PC-3 (cell line): ENCODE measurements around the gene SIDT1. TPM values are rescaled to one million over a fixed set of nuclear protein-coding genes. Genes with fewer than 3 reads are reported as not detected.

Experiments
- ATAC-seq: fragments of 200-7000 bp; cut with Tn5 transposase; 2 replicates; pipeline ENCODE4 v1.9.1; 2020; ENCODE audit warnings: mild to moderate bottlenecking, moderate library complexity
- BruUV-seq: library from RNA; stranded (reverse); fragments of 400-500 nt; replicated peaks from 2 replicates; lab custom pipeline; 2021; lab: Mats Ljungman, UMichigan
- CTCF ChIA-PET: fragments of 300-600 bp; sonication (Branson Sonifier 250); formaldehyde crosslinking; loops from one replicate; lab custom pipeline; 2022; ENCODE audit warnings: antibody characterized with exemption; lab: Charles Lee
- POLR2A ChIA-PET: fragments of 300-600 bp; sonication (Branson Sonifier 250); formaldehyde crosslinking; loops from one replicate; lab custom pipeline; 2022; ENCODE audit warnings: antibody characterized with exemption; ENCODE audit not compliant: unreplicated experiment; lab: Charles Lee
- DNase-seq: peaks from one replicate; pipeline ENCODE4 v3.0.0-alpha.2; 2015
- H2AFZ ChIP-seq: fragments of 300-600 bp; sonication (generic); 2 replicates; pipeline ENCODE4 v1.6.0; 2016; ENCODE audit warnings: antibody characterized with exemption, low read length
- H3F3A ChIP-seq: fragments of 300-600 bp; sonication (generic); one replicate; pipeline ENCODE4 v1.6.0; 2017; ENCODE audit warnings: antibody characterized with exemption, low read length, control low read depth, mild to moderate bottlenecking; ENCODE audit not compliant: unreplicated experiment
- H3K27ac ChIP-seq: fragments of 300-600 bp; sonication (generic); 2 replicates; pipeline ENCODE4 v1.5.1; 2016; ENCODE audit warnings: mild to moderate bottlenecking, low read length
- H3K27me3 ChIP-seq: fragments of 300-600 bp; sonication (generic); 2 replicates; pipeline ENCODE4 v1.6.1; 2016; ENCODE audit warnings: low read length, mixed read lengths
- H3K36me3 ChIP-seq: fragments of 300-600 bp; sonication (generic); 2 replicates; pipeline ENCODE4 v1.6.1; 2016; ENCODE audit warnings: low read depth, mixed run types, low read length, mixed read lengths
- H3K4me1 ChIP-seq: fragments of 300-600 bp; sonication (generic); 2 replicates; pipeline ENCODE4 v1.5.1; 2016; ENCODE audit warnings: low read length; ENCODE audit not compliant: insufficient read depth
- H3K4me2 ChIP-seq: fragments of 300-600 bp; sonication (generic); 2 replicates; pipeline ENCODE4 v1.6.0; 2016; ENCODE audit warnings: low read length
- H3K4me3 ChIP-seq: fragments of 300-600 bp; sonication (generic); 2 replicates; pipeline ENCODE4 v1.5.1; 2016; ENCODE audit warnings: mild to moderate bottlenecking, low read length, mixed read lengths
- H3K79me2 ChIP-seq: fragments of 300-600 bp; sonication (generic); 2 replicates; pipeline ENCODE4 v1.6.1; 2017; ENCODE audit warnings: low read length, mixed read lengths
- H3K9ac ChIP-seq: fragments of 300-600 bp; sonication (generic); 2 replicates; pipeline ENCODE4 v1.6.0; 2016; ENCODE audit warnings: mild to moderate bottlenecking, low read length
- H3K9me2 ChIP-seq: fragments of 300-600 bp; sonication (generic); replicated peaks from 2 replicates; pipeline ENCODE4 v1.6.1; 2016; ENCODE audit warnings: mixed run types, low read length, mixed read lengths
- H3K9me3 ChIP-seq: fragments of 300-600 bp; sonication (generic); 2 replicates; pipeline ENCODE4 v1.6.1; 2016; ENCODE audit warnings: low read length, mixed read lengths
- H4K20me1 ChIP-seq: fragments of 300-600 bp; sonication (generic); 2 replicates; pipeline ENCODE4 v1.6.1; 2016; ENCODE audit warnings: low read length, mixed read lengths
- EZH2 ChIP-seq: fragments of 300-600 bp; sonication (generic); IDR thresholded peaks from one replicate; pipeline ENCODE4 v1.6.1; 2017; ENCODE audit warnings: antibody characterized with exemption, mild to moderate bottlenecking, low read length; ENCODE audit not compliant: unreplicated experiment
- EZH2phosphoT487 ChIP-seq: fragments of 300-600 bp; sonication (generic); IDR thresholded peaks from 2 replicates; pipeline ENCODE4 v1.6.1; 2018; ENCODE audit warnings: mild to moderate bottlenecking, antibody characterized with exemption, low read length, borderline replicate concordance
- intact Hi-C: fragments of 100-400 bp; cut with micrococcal nuclease; formaldehyde crosslinking; loops from 2 replicates; pipeline ENCODE4 v1.9.0; 2023
- total RNA-seq: library from RNA; depleted of rRNA; stranded (reverse); fragments of >200 nt; gene quantifications from 2 replicates; pipeline ENCODE4 v1.2.3, GENCODE V29; 2014
- TF ChIP-seq, protein P1 (sequence below): fragments of 300-600 bp; sonication (generic); conservative IDR thresholded peaks from 2 replicates; pipeline ENCODE4 v1.5.1; 2017; ENCODE audit warnings: antibody characterized with exemption, low read depth, mild to moderate bottlenecking, low read length

Gene SIDT1
- total RNA-seq, 1 experiment from 2014 or later = 14.1 TPM

DNA sequence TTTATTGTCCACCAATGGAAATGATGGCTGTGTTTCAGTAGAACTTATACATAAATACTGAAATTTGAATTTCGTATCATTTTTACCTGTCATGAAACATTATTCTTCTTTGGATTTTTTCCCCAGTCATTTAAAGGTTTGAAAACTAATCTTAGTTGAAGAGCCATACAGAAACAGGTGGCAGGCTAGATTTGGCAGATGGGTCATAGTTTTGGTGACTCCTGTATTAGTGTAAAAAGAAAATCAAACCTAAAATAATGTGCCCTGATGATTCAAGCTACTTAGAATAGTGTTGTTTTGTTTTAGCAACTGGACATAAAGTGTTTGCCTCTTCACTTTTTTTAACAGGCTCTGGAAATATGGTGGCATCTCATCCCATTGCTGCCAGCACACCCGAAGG, 68.9 kb downstream of the SIDT1 start:
- POLR2A ChIA-PET = no interaction called here
- Histone ChIP-seq H3K36me3 (no peaks in the 10 kb centered on the region), H3K9ac (no peak overlapping the region), H3K79me2 (no peaks in the 10 kb centered on the region), H3K27me3 (no peaks in the 10 kb centered on the region), H3K9me2 (no peaks in the 10 kb centered on the region), H3K27ac (no peak overlapping the region), H3K4me1 (no peaks in the 10 kb centered on the region), H3K9me3 (no peaks in the 10 kb centered on the region), H2AFZ (no peak overlapping the region), H3K4me2 (no peak overlapping the region), H4K20me1 (no peaks in the 10 kb centered on the region), H3K4me3 (no peak overlapping the region), H3F3A (no peaks in the 10 kb centered on the region)
- intact Hi-C loops = no loop called here
- DNase-seq (no peak), ATAC-seq (no peak)
- BruUV-seq = no TSS peak
- CTCF ChIA-PET = no interaction called here
- TF ChIP-seq, protein P1, sequence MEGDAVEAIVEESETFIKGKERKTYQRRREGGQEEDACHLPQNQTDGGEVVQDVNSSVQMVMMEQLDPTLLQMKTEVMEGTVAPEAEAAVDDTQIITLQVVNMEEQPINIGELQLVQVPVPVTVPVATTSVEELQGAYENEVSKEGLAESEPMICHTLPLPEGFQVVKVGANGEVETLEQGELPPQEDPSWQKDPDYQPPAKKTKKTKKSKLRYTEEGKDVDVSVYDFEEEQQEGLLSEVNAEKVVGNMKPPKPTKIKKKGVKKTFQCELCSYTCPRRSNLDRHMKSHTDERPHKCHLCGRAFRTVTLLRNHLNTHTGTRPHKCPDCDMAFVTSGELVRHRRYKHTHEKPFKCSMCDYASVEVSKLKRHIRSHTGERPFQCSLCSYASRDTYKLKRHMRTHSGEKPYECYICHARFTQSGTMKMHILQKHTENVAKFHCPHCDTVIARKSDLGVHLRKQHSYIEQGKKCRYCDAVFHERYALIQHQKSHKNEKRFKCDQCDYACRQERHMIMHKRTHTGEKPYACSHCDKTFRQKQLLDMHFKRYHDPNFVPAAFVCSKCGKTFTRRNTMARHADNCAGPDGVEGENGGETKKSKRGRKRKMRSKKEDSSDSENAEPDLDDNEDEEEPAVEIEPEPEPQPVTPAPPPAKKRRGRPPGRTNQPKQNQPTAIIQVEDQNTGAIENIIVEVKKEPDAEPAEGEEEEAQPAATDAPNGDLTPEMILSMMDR = no peak
- TF ChIP-seq EZH2 (no peak), EZH2phosphoT487 (no peak)

DNA sequence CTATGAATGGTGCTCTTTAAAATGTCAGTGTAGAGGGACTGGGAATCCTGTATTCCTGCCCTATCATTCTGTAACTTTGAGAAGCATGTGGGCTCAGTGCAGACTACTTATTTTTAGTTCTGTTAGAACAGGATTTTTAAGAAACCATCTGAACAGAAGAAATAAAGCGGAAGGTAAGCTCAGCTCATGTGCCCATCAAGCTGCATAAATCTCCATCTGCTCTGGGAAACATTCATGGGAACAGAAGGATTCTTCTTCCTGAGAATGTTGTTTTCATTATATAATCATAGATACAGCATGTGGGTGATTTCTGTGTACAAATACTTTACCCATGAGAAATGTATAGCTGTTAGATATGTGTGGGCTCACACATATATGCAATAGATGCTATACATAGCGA, 69.9 kb downstream of the SIDT1 start:
- no peak overlapping the region for H3K27ac ChIP-seq
- no peaks in the 10 kb centered on the region for H3K79me2 ChIP-seq
- no peaks in the 10 kb centered on the region for H4K20me1 ChIP-seq
- no TSS peak for BruUV-seq
- no peaks in the 10 kb centered on the region for H3K27me3 ChIP-seq
- H3K36me3 ChIP-seq = no peaks in the 10 kb centered on the region
- ATAC-seq (no peak), DNase-seq (no peak)
- no peaks in the 10 kb centered on the region for H3K9me2 ChIP-seq
- H3K4me2 ChIP-seq = no peak overlapping the region
- H3K4me3 ChIP-seq = no peak overlapping the region
- ChIA-PET POLR2A (no interaction called here), CTCF (no interaction called here)
- H3K9me3 ChIP-seq = no peaks in the 10 kb centered on the region
- H3K4me1 ChIP-seq = no peaks in the 10 kb centered on the region
- intact Hi-C loops = no loop called here
- TF ChIP-seq EZH2 (no peak), EZH2phosphoT487 (no peak)
- TF ChIP-seq, protein P1 = no peak
- no peak overlapping the region for H3K9ac ChIP-seq
- no peak overlapping the region for H2AFZ ChIP-seq
- H3F3A ChIP-seq = no peaks in the 10 kb centered on the region

DNA sequence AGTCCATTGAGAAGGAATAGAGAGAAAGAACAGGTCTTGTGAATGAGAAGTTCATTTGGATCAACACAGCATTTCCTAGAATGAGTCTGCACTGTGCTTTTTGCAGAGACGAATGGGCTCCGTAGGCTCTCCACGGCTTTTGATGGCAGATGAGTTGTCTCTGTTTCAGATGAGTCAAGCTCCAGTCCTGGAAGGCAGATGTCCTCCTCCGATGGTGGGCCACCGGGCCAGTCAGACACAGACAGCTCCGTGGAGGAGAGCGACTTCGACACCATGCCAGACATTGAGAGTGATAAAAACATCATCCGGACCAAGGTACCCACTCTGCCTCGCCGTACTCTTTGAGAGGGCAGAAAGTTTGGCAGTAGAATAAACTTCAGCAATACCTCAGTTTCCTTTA, 70.5 kb downstream of the SIDT1 start:
- ATAC-seq = no peak
- H3F3A ChIP-seq = no peaks in the 10 kb centered on the region
- POLR2A ChIA-PET = no interaction called here
- no peaks in the 10 kb centered on the region for H3K79me2 ChIP-seq
- H3K4me3 ChIP-seq = no peak overlapping the region
- no peak overlapping the region for H3K4me2 ChIP-seq
- no peak overlapping the region for H3K27ac ChIP-seq
- no peaks in the 10 kb centered on the region for H3K9me2 ChIP-seq
- no peaks in the 10 kb centered on the region for H3K9me3 ChIP-seq
- CTCF ChIA-PET = no interaction called here
- no peaks in the 10 kb centered on the region for H4K20me1 ChIP-seq
- no peak overlapping the region for H2AFZ ChIP-seq
- no TSS peak for BruUV-seq
- DNase-seq = no peak
- no peaks in the 10 kb centered on the region for H3K27me3 ChIP-seq
- intact Hi-C loops = no loop called here
- TF ChIP-seq EZH2 (no peak), EZH2phosphoT487 (no peak)
- TF ChIP-seq, protein P1 = no peak
- 0 out of 2 replicates have a peak, but pooled peaks cover 2% of the 10 kb centered on the region for H3K36me3 ChIP-seq
- no peaks in the 10 kb centered on the region for H3K4me1 ChIP-seq
- no peak overlapping the region for H3K9ac ChIP-seq
